ENCODE data around the gene URGCP. TPM values are rescaled to one million over a fixed set of nuclear protein-coding genes. Genes with fewer than 3 reads are reported as not detected.

URGCP gene
- total RNA-seq, 2 donors from 2014 or later = 19.0 to 27.5 TPM

GRCh38 chr7:43872406-43873110 lies 33.8 kb downstream of the URGCP start:
- H3K27me3 Mint-ChIP-seq = no peaks in the 10 kb centered on the region
- ATAC-seq (replicated peaks) = peak; percentile 12
- H3K36me3 Mint-ChIP-seq (ENCODE audit: low read depth) = peaks cover 39% of the 10 kb centered on the region
- no peak overlapping the region for H3K4me3 Mint-ChIP-seq
- no peaks in the 10 kb centered on the region for H3K9me3 Mint-ChIP-seq
- no peak overlapping the region for H3K27ac Mint-ChIP-seq
- peaks cover 22% of the 10 kb centered on the region for H3K4me1 Mint-ChIP-seq

GRCh38 chr7:43871064-43871463 lies 35.3 kb downstream of the URGCP start:
- ATAC-seq (replicated peaks) = no peak
- Mint-ChIP-seq H3K4me3 (no peak overlapping the region), H3K36me3 (ENCODE audit: low read depth) (peaks cover 39% of the 10 kb centered on the region), H3K27me3 (no peaks in the 10 kb centered on the region), H3K27ac (no peak overlapping the region), H3K4me1 (peaks cover 22% of the 10 kb centered on the region), H3K9me3 (no peaks in the 10 kb centered on the region)

- Mint-ChIP-seq H3K27ac (peak overlapping the region; percentile 93), H3K9me3 (no peaks in the 10 kb centered on the region), H3K4me1 (peaks cover 22% of the 10 kb centered on the region), H3K4me3 (peak overlapping the region; percentile 97), H3K27me3 (no peaks in the 10 kb centered on the region), H3K36me3 (ENCODE audit: low read depth) (peaks cover 40% of the 10 kb centered on the region)
- ATAC-seq (replicated peaks) = no peak
Observed at GRCh38 chr7:43870316-43870715, 36.1 kb downstream of the URGCP start.

- H3K27ac Mint-ChIP-seq = peak overlapping the region; percentile 93
Observed at GRCh38 chr7:43869867-43870240, 36.5 kb downstream of the URGCP start.

GRCh38 chr7:43869006-43869866 lies 37.2 kb downstream of the URGCP start, which contains the start of gene MRPS24:
MRPS24 (minus strand) TSS chr7:43869517; CDS start chr7:43869495, 22 bp downstream.
- H3K27ac Mint-ChIP-seq = peak within 1 kb of the TSS; percentile 93
- H3K4me1 Mint-ChIP-seq = peaks cover 22% of the 10 kb centered on the region
- no peaks in the 10 kb centered on the region for H3K9me3 Mint-ChIP-seq
- peak; percentile 98 for ATAC-seq (replicated peaks)
- H3K27me3 Mint-ChIP-seq = no peaks in the 10 kb centered on the region
- peak within 1 kb of the TSS; percentile 97 for H3K4me3 Mint-ChIP-seq
- peaks cover 39% of the 10 kb centered on the region for H3K36me3 Mint-ChIP-seq (ENCODE audit: low read depth)

More at GRCh38 chr7:43869867-43870240, 36.5 kb downstream of the URGCP start:
- Mint-ChIP-seq H3K36me3 (ENCODE audit: low read depth) (peaks cover 40% of the 10 kb centered on the region), H3K27me3 (no peaks in the 10 kb centered on the region), H3K4me1 (peaks cover 22% of the 10 kb centered on the region), H3K4me3 (peak overlapping the region; percentile 97), H3K9me3 (no peaks in the 10 kb centered on the region)
- peak; percentile 47 for ATAC-seq (replicated peaks)

GRCh38 chr7:43868681-43869005 lies 37.8 kb downstream of the URGCP start:
- peak overlapping the region; percentile 97 for H3K4me3 Mint-ChIP-seq
- peaks cover 39% of the 10 kb centered on the region for H3K36me3 Mint-ChIP-seq (ENCODE audit: low read depth)
- no peaks in the 10 kb centered on the region for H3K9me3 Mint-ChIP-seq
- peaks cover 22% of the 10 kb centered on the region for H3K4me1 Mint-ChIP-seq
- H3K27ac Mint-ChIP-seq = peak overlapping the region; percentile 93
- no peaks in the 10 kb centered on the region for H3K27me3 Mint-ChIP-seq
- ATAC-seq (replicated peaks) = no peak

GRCh38 chr7:43868181-43868580 lies 38.2 kb downstream of the URGCP start:
- H3K27me3 Mint-ChIP-seq = no peaks in the 10 kb centered on the region
- peak overlapping the region; percentile 93 for H3K27ac Mint-ChIP-seq
- H3K36me3 Mint-ChIP-seq (ENCODE audit: low read depth) = peaks cover 39% of the 10 kb centered on the region

GRCh38 chr7:43865277-43865676 lies 41.1 kb downstream of the URGCP start:
- no peak for ATAC-seq (replicated peaks)
- no peaks in the 10 kb centered on the region for H3K27me3 Mint-ChIP-seq
- H3K4me1 Mint-ChIP-seq = peaks cover 12% of the 10 kb centered on the region
- no peaks in the 10 kb centered on the region for H3K9me3 Mint-ChIP-seq
- H3K4me3 Mint-ChIP-seq = no peak overlapping the region
- H3K27ac Mint-ChIP-seq = no peak overlapping the region
- H3K36me3 Mint-ChIP-seq (ENCODE audit: low read depth) = peaks cover 39% of the 10 kb centered on the region

More at GRCh38 chr7:43868181-43868580, 38.2 kb downstream of the URGCP start:
- Mint-ChIP-seq H3K4me3 (peak overlapping the region; percentile 97), H3K9me3 (no peaks in the 10 kb centered on the region), H3K4me1 (peaks cover 22% of the 10 kb centered on the region)
- no peak for ATAC-seq (replicated peaks)

GRCh38 chr7:43864126-43864525 lies 42.3 kb downstream of the URGCP start:
- Mint-ChIP-seq H3K4me3 (no peak overlapping the region), H3K9me3 (no peaks in the 10 kb centered on the region), H3K27me3 (no peaks in the 10 kb centered on the region), H3K36me3 (ENCODE audit: low read depth) (peaks cover 39% of the 10 kb centered on the region), H3K27ac (no peak overlapping the region), H3K4me1 (peaks cover 5% of the 10 kb centered on the region)
- ATAC-seq (replicated peaks) = no peak

- peak; percentile 96 for ATAC-seq (replicated peaks)
- no peak overlapping the region for H3K27ac Mint-ChIP-seq
- no peaks in the 10 kb centered on the region for H3K4me1 Mint-ChIP-seq
- H3K4me3 Mint-ChIP-seq = no peak overlapping the region
- no peaks in the 10 kb centered on the region for H3K9me3 Mint-ChIP-seq
- peaks cover 3% of the 10 kb centered on the region for H3K27me3 Mint-ChIP-seq
- H3K36me3 Mint-ChIP-seq (ENCODE audit: low read depth) = no peaks in the 10 kb centered on the region
Observed at GRCh38 chr7:43856996-43857395, 49.4 kb downstream of the URGCP start.

GRCh38 chr7:43856316-43856715 lies 50.1 kb downstream of the URGCP start:
- no peaks in the 10 kb centered on the region for H3K36me3 Mint-ChIP-seq (ENCODE audit: low read depth)
- no peaks in the 10 kb centered on the region for H3K9me3 Mint-ChIP-seq
- H3K4me3 Mint-ChIP-seq = no peak overlapping the region
- peaks cover 3% of the 10 kb centered on the region for H3K27me3 Mint-ChIP-seq
- ATAC-seq (replicated peaks) = no peak
- no peaks in the 10 kb centered on the region for H3K4me1 Mint-ChIP-seq
- no peak overlapping the region for H3K27ac Mint-ChIP-seq

- Mint-ChIP-seq H3K27me3 (peaks cover 3% of the 10 kb centered on the region), H3K36me3 (ENCODE audit: low read depth) (no peaks in the 10 kb centered on the region), H3K4me3 (no peak overlapping the region), H3K4me1 (no peaks in the 10 kb centered on the region), H3K27ac (no peak overlapping the region), H3K9me3 (no peaks in the 10 kb centered on the region)
- no peak for ATAC-seq (replicated peaks)
Observed at GRCh38 chr7:43855176-43855575, 51.2 kb downstream of the URGCP start.

GRCh38 chr7:43851805-43852204 lies 54.6 kb downstream of the URGCP start:
- no peak for ATAC-seq (replicated peaks)
- H3K4me3 Mint-ChIP-seq = no peak overlapping the region
- H3K27ac Mint-ChIP-seq = no peak overlapping the region
- H3K9me3 Mint-ChIP-seq = no peaks in the 10 kb centered on the region
- H3K4me1 Mint-ChIP-seq = no peaks in the 10 kb centered on the region
- H3K27me3 Mint-ChIP-seq = peaks cover 7% of the 10 kb centered on the region
- no peaks in the 10 kb centered on the region for H3K36me3 Mint-ChIP-seq (ENCODE audit: low read depth)

- no peaks in the 10 kb centered on the region for H3K4me1 Mint-ChIP-seq
- H3K36me3 Mint-ChIP-seq (ENCODE audit: low read depth) = no peaks in the 10 kb centered on the region
- peaks cover 7% of the 10 kb centered on the region for H3K27me3 Mint-ChIP-seq
- H3K4me3 Mint-ChIP-seq = no peak overlapping the region
- no peak for ATAC-seq (replicated peaks)
- H3K27ac Mint-ChIP-seq = no peak overlapping the region
- H3K9me3 Mint-ChIP-seq = no peaks in the 10 kb centered on the region
Observed at GRCh38 chr7:43850348-43851116, 55.9 kb downstream of the URGCP start.

Measured in activated T-helper 17 cell treated with anti-CD3 and anti-CD28 coated beads, Interleukin-2, amount 50 U/mL, for 72 hours (primary cell).